HEK293 (cell line): Measurements from ENCODE around the gene ALPK3.

Experiments used
- CTCF ChIA-PET: fragments of 350-600 bp; formaldehyde crosslinking; extraction: SDS; loops from one replicate; lab custom pipeline; 2021; ENCODE audit warnings: antibody characterized with exemption; lab: Yijun Ruan, JAX
- POLR2A ChIA-PET: fragments of 300-600 bp; formaldehyde crosslinking; extraction: SDS; loops from one replicate; lab custom pipeline; 2020; ENCODE audit warnings: antibody characterized with exemption, inconsistent platforms; lab: Yijun Ruan, JAX
- H3K27ac ChIP-seq: fragments of 200-500 bp; sonication (Bioruptor generic); 2 replicates; pipeline ENCODE4 v1.5.1; 2014; ENCODE audit warnings: low read depth, low read length, control low read depth, inconsistent platforms; ENCODE audit errors: extremely low read depth
- H3K36me3 ChIP-seq, 2 experiments: fragments of 200-500 bp in 1 of 2; sonication (Bioruptor generic) in 1 of 2; 1 replicate in 1 of 2; 2 replicates in 1 of 2; pipeline ENCODE4 v1.5.1; 2014 to 2017; ENCODE audit warnings: inconsistent platforms in 2 of 2, low read length in 2 of 2; ENCODE audit not compliant: control insufficient read depth in 2 of 2, insufficient read depth in 1 of 2
- H3K4me1 ChIP-seq: fragments of 200-500 bp; sonication (Bioruptor generic); 2 replicates; pipeline ENCODE4 v1.5.1; 2014; ENCODE audit warnings: mild to moderate bottlenecking, low read length, inconsistent platforms; ENCODE audit not compliant: control insufficient read depth, insufficient read depth
- H3K4me3 ChIP-seq: 2 replicates; pipeline ENCODE4 v1.5.1; 2011; ENCODE audit warnings: low read depth, mild to moderate bottlenecking, control low read depth, low read length, moderate library complexity
- H3K9me3 ChIP-seq: fragments of 200-500 bp; sonication (Bioruptor generic); 2 replicates; pipeline ENCODE4 v1.5.1; 2014; ENCODE audit warnings: low read depth, low read length, inconsistent platforms; ENCODE audit not compliant: control insufficient read depth, insufficient read depth
- BCL11A ChIP-seq: fragments of 450-650 bp; formaldehyde crosslinking; IDR thresholded peaks from 2 replicates; pipeline ENCODE4 v1.5.1; 2016; ENCODE audit warnings: low read depth, missing biosample characterization, missing genetic modification characterization
- BCL11B ChIP-seq: fragments of 450-650 bp; formaldehyde crosslinking; IDR thresholded peaks from 2 replicates; pipeline ENCODE4 v1.5.1; 2016; ENCODE audit warnings: low read depth, missing biosample characterization, missing genetic modification characterization
- GLI2 ChIP-seq: fragments of 450-650 bp; formaldehyde crosslinking; IDR thresholded peaks from 2 replicates; pipeline ENCODE4; 2017; ENCODE audit warnings: missing biosample characterization, missing genetic modification characterization, low read depth, borderline replicate concordance
- GLIS1 ChIP-seq: fragments of 450-650 bp; formaldehyde crosslinking; IDR thresholded peaks from 2 replicates; pipeline ENCODE4 v1.5.1; 2016; ENCODE audit warnings: missing biosample characterization, missing genetic modification characterization
- GLIS2 ChIP-seq: fragments of 450-650 bp; formaldehyde crosslinking; IDR thresholded peaks from 2 replicates; pipeline ENCODE4 v1.5.1; 2016; ENCODE audit warnings: missing biosample characterization, missing genetic modification characterization
- HOXA7 ChIP-seq: sonication (generic); formaldehyde crosslinking; IDR thresholded peaks from 2 replicates; pipeline ENCODE4 v1.8.1; 2022; ENCODE audit warnings: missing genetic modification reagents, borderline replicate concordance
- KLF16 ChIP-seq: fragments of 450-650 bp; formaldehyde crosslinking; IDR thresholded peaks from 2 replicates; pipeline ENCODE4 v1.5.1; 2017; ENCODE audit warnings: missing biosample characterization, missing genetic modification characterization
- KLF9 ChIP-seq: fragments of 450-650 bp; formaldehyde crosslinking; IDR thresholded peaks from 2 replicates; pipeline ENCODE4 v1.5.1; 2016; ENCODE audit warnings: missing biosample characterization, missing genetic modification characterization, low read depth
- PRDM1 ChIP-seq: fragments of 450-650 bp; formaldehyde crosslinking; IDR thresholded peaks from 2 replicates; pipeline ENCODE4; 2016; ENCODE audit warnings: missing biosample characterization, missing genetic modification characterization
- SP2 ChIP-seq: fragments of 450-650 bp; formaldehyde crosslinking; IDR thresholded peaks from 2 replicates; pipeline ENCODE4 v1.5.1; 2016; ENCODE audit warnings: missing biosample characterization, missing genetic modification characterization
- SP3 ChIP-seq: fragments of 450-650 bp; formaldehyde crosslinking; IDR thresholded peaks from 2 replicates; pipeline ENCODE4 v1.5.1; 2016; ENCODE audit warnings: missing biosample characterization, missing genetic modification characterization
- YY1 ChIP-seq: fragments of 450-650 bp; formaldehyde crosslinking; IDR thresholded peaks from 2 replicates; pipeline ENCODE4 v1.5.1; 2018; ENCODE audit warnings: missing biosample characterization, missing genetic modification characterization
- ZBTB17 ChIP-seq: fragments of 450-650 bp; formaldehyde crosslinking; IDR thresholded peaks from 2 replicates; pipeline ENCODE4 v1.5.1; 2016; ENCODE audit warnings: missing biosample characterization, missing genetic modification characterization
- ZBTB49 ChIP-seq: fragments of 450-650 bp; formaldehyde crosslinking; IDR thresholded peaks from 2 replicates; pipeline ENCODE4 v1.5.1; 2016; ENCODE audit warnings: missing biosample characterization, missing genetic modification characterization, low read depth
- ZEB2 ChIP-seq: fragments of 450-650 bp; formaldehyde crosslinking; IDR thresholded peaks from 2 replicates; pipeline ENCODE4 v1.5.1; 2016; ENCODE audit warnings: missing biosample characterization, missing genetic modification characterization
- ZFP37 ChIP-seq: fragments of 450-650 bp; formaldehyde crosslinking; IDR thresholded peaks from 2 replicates; pipeline ENCODE4 v1.5.1; 2016; ENCODE audit warnings: missing biosample characterization, missing genetic modification characterization
- ZFP69B ChIP-seq: fragments of 450-650 bp; formaldehyde crosslinking; IDR thresholded peaks from 2 replicates; pipeline ENCODE4 v1.5.1; 2016; ENCODE audit warnings: missing biosample characterization, missing genetic modification characterization
- ZIC2 ChIP-seq: fragments of 450-650 bp; formaldehyde crosslinking; IDR thresholded peaks from 2 replicates; pipeline ENCODE4 v1.5.1; 2016; ENCODE audit warnings: missing biosample characterization, missing genetic modification characterization
- ZNF121 ChIP-seq: fragments of 450-650 bp; formaldehyde crosslinking; IDR thresholded peaks from 2 replicates; pipeline ENCODE4 v1.5.1; 2016; ENCODE audit warnings: missing biosample characterization, missing genetic modification characterization
- ZNF223 ChIP-seq: fragments of 450-650 bp; formaldehyde crosslinking; IDR thresholded peaks from 2 replicates; pipeline ENCODE4 v1.5.1; 2016; ENCODE audit warnings: missing biosample characterization, missing genetic modification characterization
- ZNF24 ChIP-seq: fragments of 450-650 bp; formaldehyde crosslinking; IDR thresholded peaks from 2 replicates; pipeline ENCODE4 v1.5.1; 2016; ENCODE audit warnings: missing biosample characterization, missing genetic modification characterization
- ZNF350 ChIP-seq: fragments of 450-650 bp; formaldehyde crosslinking; IDR thresholded peaks from 2 replicates; pipeline ENCODE4 v1.5.0; 2017; ENCODE audit warnings: missing biosample characterization, mild to moderate bottlenecking, missing genetic modification characterization
- ZNF404 ChIP-seq: fragments of 450-650 bp; formaldehyde crosslinking; IDR thresholded peaks from 2 replicates; pipeline ENCODE4 v1.5.1; 2017; ENCODE audit warnings: missing biosample characterization, missing genetic modification characterization
- ZNF544 ChIP-seq: fragments of 450-650 bp; formaldehyde crosslinking; IDR thresholded peaks from 2 replicates; pipeline ENCODE4 v1.5.0; 2017; ENCODE audit warnings: missing biosample characterization, missing genetic modification characterization
- ZNF560 ChIP-seq: fragments of 450-650 bp; formaldehyde crosslinking; IDR thresholded peaks from 2 replicates; pipeline ENCODE4 v1.5.1; 2017; ENCODE audit warnings: missing biosample characterization, missing genetic modification characterization, borderline replicate concordance
- ZNF626 ChIP-seq: fragments of 450-650 bp; sonication (Bioruptor Pico); formaldehyde crosslinking; IDR thresholded peaks from 2 replicates; pipeline ENCODE4 v1.5.1; 2018; ENCODE audit warnings: missing biosample characterization, missing genetic modification characterization, inconsistent platforms
- ZNF629 ChIP-seq: fragments of 450-650 bp; formaldehyde crosslinking; IDR thresholded peaks from 2 replicates; pipeline ENCODE4 v1.5.1; 2017; ENCODE audit warnings: missing biosample characterization, missing genetic modification characterization
- ZNF660 ChIP-seq: fragments of 450-650 bp; IDR thresholded peaks from 2 replicates; pipeline ENCODE4 v1.5.1; 2018; ENCODE audit warnings: missing biosample characterization, mild to moderate bottlenecking, missing genetic modification characterization
- ZNF670 ChIP-seq: fragments of 450-650 bp; formaldehyde crosslinking; IDR thresholded peaks from 2 replicates; pipeline ENCODE4 v1.5.1; 2016; ENCODE audit warnings: missing biosample characterization, missing genetic modification characterization, low read depth
- ZNF707 ChIP-seq: fragments of 450-650 bp; formaldehyde crosslinking; IDR thresholded peaks from 2 replicates; pipeline ENCODE4 v1.5.1; 2016; ENCODE audit warnings: missing biosample characterization, missing genetic modification characterization
- ZNF791 ChIP-seq: fragments of 450-650 bp; formaldehyde crosslinking; IDR thresholded peaks from 2 replicates; pipeline ENCODE4 v1.5.1; 2016; ENCODE audit warnings: missing biosample characterization, missing genetic modification characterization
- ZNF837 ChIP-seq: fragments of 450-650 bp; formaldehyde crosslinking; IDR thresholded peaks from 2 replicates; pipeline ENCODE4 v1.5.1; 2016; ENCODE audit warnings: missing biosample characterization, missing genetic modification characterization
- ZSCAN30 ChIP-seq: fragments of 450-650 bp; IDR thresholded peaks from 2 replicates; pipeline ENCODE4 v1.5.1; 2018; ENCODE audit warnings: missing biosample characterization, mild to moderate bottlenecking, missing genetic modification characterization, moderate library complexity
- TF ChIP-seq, protein P1 (sequence below): fragments of 450-650 bp; formaldehyde crosslinking; IDR thresholded peaks from 2 replicates; pipeline ENCODE4 v1.5.1; 2016; ENCODE audit warnings: missing biosample characterization, missing genetic modification characterization

ALPK3 gene

GRCh38 chr15:84914351-84914750 lies 97.2 kb downstream of the ALPK3 start:
- CTCF ChIA-PET = interaction anchor here (0.6 to 1.4 kb wide), 4 partner anchors 14 to 315 kb away, joined by 3 to 5 read pairs (median 4); no protein-coding TSS in a partner anchor
- TF ChIP-seq PRDM1 (tag by site-specific recombination) = no peak
- TF ChIP-seq ZNF791 (tag by site-specific recombination) = no peak
- no peak for TF ChIP-seq SP2 (tag by site-specific recombination)
- no peak for TF ChIP-seq ZNF544
- TF ChIP-seq ZNF223 = no peak
- no peak for TF ChIP-seq BCL11B (tag by site-specific recombination)
- TF ChIP-seq, protein P1, sequence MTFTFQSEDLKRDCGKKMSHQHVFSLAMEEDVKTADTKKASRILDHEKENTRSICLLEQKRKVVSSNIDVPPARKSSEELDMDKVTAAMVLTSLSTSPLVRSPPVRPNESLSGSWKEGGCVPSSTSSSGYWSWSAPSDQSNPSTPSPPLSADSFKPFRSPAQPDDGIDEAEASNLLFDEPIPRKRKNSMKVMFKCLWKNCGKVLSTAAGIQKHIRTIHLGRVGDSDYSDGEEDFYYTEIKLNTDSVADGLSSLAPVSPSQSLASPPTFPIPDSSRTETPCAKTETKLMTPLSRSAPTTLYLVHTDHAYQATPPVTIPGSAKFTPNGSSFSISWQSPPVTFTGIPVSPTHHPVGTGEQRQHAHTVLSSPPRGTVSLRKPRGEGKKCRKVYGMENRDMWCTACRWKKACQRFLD (tag by site-specific recombination) = no peak
- no peak for TF ChIP-seq GLIS1 (tag by site-specific recombination)
- no peak for TF ChIP-seq ZNF560 (tag by site-specific recombination)
- TF ChIP-seq ZFP69B (tag by site-specific recombination) = no peak
- no peak for TF ChIP-seq ZNF707 (tag by site-specific recombination)
- TF ChIP-seq ZBTB17 = no peak
- TF ChIP-seq ZNF670 = no peak
- no peak for TF ChIP-seq GLI2
- Histone ChIP-seq H3K4me1 (peaks cover 16% of the 10 kb centered on the region), H3K9me3 (no peaks in the 10 kb centered on the region), H3K4me3 (no peak overlapping the region), H3K27ac (peak overlapping the region; percentile 76), H3K36me3 (no peaks in the 10 kb centered on the region)
- POLR2A ChIA-PET = interaction anchor here (0.7 kb wide), 1 partner anchor 14 kb away, joined by 3 read pairs; no protein-coding TSS in a partner anchor

DNA sequence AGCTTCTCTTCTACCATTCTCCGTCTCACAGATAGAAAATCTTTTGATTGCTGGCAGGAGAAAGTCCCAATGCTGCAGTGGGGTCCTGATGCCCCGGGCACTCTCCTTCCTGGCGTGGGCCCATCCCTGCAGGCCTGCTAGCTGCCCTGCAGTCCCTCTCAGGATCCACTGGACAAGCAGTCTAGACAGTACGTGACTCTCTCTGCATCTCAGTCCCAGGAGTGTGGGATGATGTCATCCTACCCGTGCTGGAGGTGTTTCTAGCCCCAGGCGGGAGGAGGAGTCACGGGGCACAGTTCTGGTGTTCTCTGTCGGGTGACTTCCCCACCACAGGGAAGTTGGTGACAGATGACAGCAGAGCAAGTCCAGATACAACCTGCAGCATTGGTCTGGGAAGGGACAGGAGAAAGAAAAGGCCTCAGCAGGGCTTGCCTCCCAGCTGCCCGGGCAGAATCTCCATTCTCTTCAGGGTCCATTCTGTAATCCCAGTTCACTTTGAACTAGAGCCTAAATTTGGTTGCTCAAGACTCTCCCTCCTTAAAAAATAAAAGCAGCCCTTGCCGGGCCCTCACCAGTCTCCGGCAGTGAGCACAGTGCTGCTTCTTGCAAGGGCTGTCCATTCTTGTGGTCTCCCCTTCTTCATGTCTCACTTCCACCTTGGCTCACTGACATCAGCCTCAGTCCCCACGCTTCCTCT lies 97.9 kb downstream of the ALPK3 start:
- ChIA-PET CTCF (interaction anchor here (0.6 to 1.9 kb wide), 6 partner anchors 11 to 316 kb away, joined by 3 to 8 read pairs (median 5); no protein-coding TSS in a partner anchor), POLR2A (interaction anchor here (0.7 kb wide), 1 partner anchor 13 kb away, joined by 3 read pairs; no protein-coding TSS in a partner anchor)
- peaks cover 16% of the 10 kb centered on the region for H3K4me1 ChIP-seq
- H3K36me3 ChIP-seq = no peaks in the 10 kb centered on the region
- no peak overlapping the region for H3K4me3 ChIP-seq
- H3K9me3 ChIP-seq = no peaks in the 10 kb centered on the region
- peak overlapping the region; percentile 76 for H3K27ac ChIP-seq
- TF ChIP-seq KLF16 (tag by site-specific recombination) (peak; percentile 75; the same call in 1 of the 2 replicates), GLIS2 (peak; percentile 82), ZNF629 (tag by site-specific recombination) (peak; percentile 95), ZNF350 (tag by site-specific recombination) (no peak), ZNF24 (tag by site-specific recombination) (peak; percentile 73), ZFP37 (tag by site-specific recombination) (peak; percentile 86; the same call in 1 of the 2 replicates), ZNF121 (tag by site-specific recombination) (no peak), ZIC2 (peak; percentile 89), ZBTB49 (no peak), ZNF660 (peak; percentile 64; the same call in 1 of the 2 replicates), KLF9 (tag by site-specific recombination) (no peak), BCL11A (tag by site-specific recombination) (peak; percentile 85), ZEB2 (tag by site-specific recombination) (peak; percentile 87), SP3 (peak; percentile 69), YY1 (tag by site-specific recombination) (no peak), ZNF404 (no peak), HOXA7 (CRISPR knock-in tag) (no peak), ZNF626 (no peak), ZNF837 (tag by site-specific recombination) (no peak), ZSCAN30 (no peak; the same call in 1 of the 2 replicates)
- TF ChIP-seq, protein P1 (tag by site-specific recombination) = no peak
